GM12875 (cell line): Measurements from ENCODE around the gene PHETA1.

Source experiments
- H3K4me3 ChIP-seq: one replicate; pipeline ENCODE4 v1.5.1; 2011; ENCODE audit warnings: low read depth, low read length, control low read depth
- CTCF ChIP-seq: IDR thresholded peaks from 2 replicates; pipeline ENCODE4 v1.5.1; 2011; ENCODE audit warnings: low read depth, mild to moderate bottlenecking, control low read depth, inconsistent platforms, low read length, moderate library complexity, borderline replicate concordance; ENCODE audit not compliant: insufficient read depth

The PHETA1 gene

GRCh38 chr12:111314953-111315539 is 53.8 kb downstream of the PHETA1 start:
- no peak for TF ChIP-seq CTCF
- H3K4me3 ChIP-seq = no peak overlapping the region

- peak; percentile 92 for TF ChIP-seq CTCF
- no peak overlapping the region for H3K4me3 ChIP-seq
These were observed 55.0 kb downstream of the PHETA1 start for GRCh38 chr12:111313833-111314259.

- TF ChIP-seq CTCF = no peak
- no peak overlapping the region for H3K4me3 ChIP-seq
These were observed 56.2 kb downstream of the PHETA1 start for GRCh38 chr12:111312708-111313107.

- TF ChIP-seq CTCF = no peak
These were observed 56.9 kb downstream of the PHETA1 start for GRCh38 chr12:111312016-111312415.

GRCh38 chr12:111311011-111311410 is 57.9 kb downstream of the PHETA1 start:
- no peak for TF ChIP-seq CTCF
- H3K4me3 ChIP-seq = no peak overlapping the region

More at GRCh38 chr12:111312016-111312415, 56.9 kb downstream of the PHETA1 start:
- H3K4me3 ChIP-seq = no peak overlapping the region
